GM19455 (cell line): ENCODE data around the gene SPATC1L.

Source experiments
- ATAC-seq: cut with Tn5 transposase; IDR thresholded peaks from one replicate; pipeline ENCODE4 v1.9.1; 2021; ENCODE audit not compliant: unreplicated experiment

The SPATC1L gene

DNA sequence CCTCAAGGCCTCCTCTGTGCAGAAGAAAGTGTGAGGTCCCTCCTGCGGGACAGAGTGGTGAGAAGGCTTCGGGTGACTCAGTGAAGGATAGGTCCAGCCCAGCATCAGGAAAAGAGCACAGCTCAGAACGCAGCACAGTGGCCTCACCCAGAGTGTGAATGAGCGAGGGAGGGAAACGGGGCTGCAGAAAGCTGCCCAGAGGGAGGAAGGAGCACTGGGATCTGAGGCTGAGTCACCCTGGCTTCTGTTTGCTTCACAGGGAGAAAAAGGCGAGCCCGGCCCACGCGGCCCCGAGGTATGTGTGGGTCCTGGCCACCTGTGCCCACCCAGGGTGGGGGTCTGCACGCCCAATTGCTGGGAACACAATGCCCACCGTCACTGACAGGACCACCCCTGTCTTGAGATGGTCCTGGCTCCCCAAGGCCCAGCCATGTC lies 62.0 kb downstream of the SPATC1L start:
- ATAC-seq, result no peak

DNA sequence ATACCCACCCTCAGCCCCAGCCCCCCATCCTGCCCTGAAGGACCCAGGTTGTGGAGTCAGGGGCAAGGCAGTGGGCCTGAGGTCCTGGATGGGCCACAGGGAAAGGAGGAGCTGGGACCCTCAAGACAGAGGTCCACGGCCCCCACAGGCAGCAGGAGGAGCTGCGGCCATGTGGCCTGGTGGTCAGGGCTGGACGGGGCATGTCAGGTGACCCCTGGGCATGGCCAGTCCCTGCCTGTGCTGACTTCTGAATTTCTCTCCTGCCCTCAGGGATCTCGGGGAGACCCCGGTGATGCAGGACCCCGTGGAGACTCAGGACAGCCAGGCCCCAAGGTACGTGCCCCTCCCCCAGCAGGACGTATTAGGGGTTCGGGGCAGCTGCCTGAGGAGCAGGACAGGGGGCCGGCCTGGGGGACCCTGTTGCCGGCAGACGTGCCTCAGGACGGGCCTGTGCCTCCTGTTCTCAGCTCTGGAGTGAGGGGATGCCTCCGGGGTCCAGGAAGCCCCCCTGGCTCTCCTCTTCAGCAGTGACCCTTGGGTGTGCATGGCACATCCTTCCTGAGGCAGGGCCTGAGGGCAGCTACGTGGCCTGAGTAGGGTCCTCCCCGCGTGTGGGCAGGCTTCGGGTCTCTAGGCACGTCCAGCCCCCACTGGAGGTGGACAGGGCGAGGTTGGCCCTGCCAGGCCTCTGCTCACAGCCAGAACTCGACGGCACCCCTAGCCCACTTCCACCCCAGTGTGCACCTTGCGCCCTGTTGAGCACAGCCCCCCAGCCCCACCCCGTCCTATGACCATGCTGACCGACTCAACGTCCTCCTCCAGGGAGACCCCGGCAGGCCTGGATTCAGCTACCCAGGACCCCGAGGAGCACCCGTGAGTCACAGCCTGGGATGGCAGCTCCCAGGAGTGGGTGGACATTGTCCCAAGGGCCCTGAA lies 62.7 kb downstream of the SPATC1L start:
- no peak for ATAC-seq

DNA sequence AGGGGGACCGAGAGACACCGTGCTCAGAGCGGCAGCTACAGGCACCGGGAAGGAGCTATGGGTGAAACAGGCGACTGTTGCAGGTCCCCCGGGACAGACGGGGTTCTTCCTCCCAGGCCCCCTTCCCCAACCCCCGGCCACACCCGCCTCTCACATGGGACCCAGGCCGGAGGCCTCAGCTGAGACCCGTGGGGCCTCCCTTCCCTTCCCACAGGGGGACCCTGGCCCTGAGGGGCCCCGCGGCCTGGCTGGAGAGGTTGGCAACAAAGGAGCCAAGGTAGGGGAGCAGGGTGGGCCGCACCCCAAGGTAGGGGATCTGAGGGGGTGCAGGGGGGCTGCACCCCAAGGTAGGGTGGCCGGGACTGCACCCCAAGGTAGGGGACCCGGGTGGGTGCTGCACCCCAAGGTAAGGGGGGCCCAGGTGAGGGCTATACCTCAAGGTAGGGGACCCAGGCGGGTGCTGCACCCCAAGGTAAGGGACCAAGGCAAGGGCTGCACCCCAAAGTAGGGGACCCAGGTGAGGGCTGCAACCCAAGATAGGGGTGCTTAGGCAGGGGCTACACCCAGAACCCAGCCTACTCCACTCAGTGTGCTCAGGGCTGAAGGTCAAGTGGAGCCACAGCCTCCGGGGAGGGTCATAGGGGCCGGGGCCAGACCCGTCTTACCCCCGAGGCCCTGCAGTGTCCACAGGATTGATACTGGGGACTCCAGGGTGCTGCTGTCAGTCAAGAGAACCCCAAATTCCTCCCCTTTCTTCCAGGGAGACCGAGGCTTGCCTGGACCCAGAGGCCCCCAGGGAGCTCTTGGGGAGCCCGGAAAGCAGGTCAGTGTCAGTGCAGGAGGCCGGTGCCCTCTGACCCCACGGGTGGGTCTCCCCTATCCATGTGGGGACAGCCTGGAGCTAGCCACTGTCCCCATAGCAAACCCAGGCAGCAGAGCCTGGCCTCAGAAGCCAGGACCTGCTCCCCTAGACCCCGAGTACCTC lies 63.7 kb downstream of the SPATC1L start:
- no peak for ATAC-seq

DNA sequence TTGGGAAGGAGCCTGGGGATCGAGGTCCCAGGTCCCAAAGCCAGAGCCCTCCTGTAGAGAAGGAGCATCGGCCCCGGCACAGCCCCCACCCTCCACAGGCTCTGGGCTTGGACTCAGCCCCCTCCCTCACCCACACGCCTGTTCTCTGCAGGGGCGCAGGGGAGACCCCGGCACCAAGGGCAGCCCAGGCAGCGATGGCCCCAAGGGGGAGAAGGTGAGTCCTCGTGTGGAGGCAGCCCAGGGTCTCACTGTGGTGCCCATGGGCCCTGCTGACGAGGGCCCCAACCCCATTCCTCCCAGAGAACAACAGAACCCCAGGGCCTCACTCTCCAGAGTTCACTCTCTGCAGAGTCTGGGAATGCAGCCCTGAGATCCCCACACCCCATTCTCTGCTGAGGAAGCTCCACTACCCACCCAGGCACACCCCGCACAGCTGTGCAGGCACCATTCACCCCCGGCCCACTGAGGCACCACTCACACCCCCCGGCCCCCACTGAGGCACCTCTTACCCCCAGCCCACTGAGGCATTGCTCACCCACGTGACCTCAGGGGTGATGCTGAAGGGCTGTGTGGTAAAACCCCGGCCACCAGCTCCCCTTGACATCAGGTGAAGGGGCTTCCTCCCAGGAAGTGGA lies 64.5 kb downstream of the SPATC1L start:
- ATAC-seq, result no peak

DNA sequence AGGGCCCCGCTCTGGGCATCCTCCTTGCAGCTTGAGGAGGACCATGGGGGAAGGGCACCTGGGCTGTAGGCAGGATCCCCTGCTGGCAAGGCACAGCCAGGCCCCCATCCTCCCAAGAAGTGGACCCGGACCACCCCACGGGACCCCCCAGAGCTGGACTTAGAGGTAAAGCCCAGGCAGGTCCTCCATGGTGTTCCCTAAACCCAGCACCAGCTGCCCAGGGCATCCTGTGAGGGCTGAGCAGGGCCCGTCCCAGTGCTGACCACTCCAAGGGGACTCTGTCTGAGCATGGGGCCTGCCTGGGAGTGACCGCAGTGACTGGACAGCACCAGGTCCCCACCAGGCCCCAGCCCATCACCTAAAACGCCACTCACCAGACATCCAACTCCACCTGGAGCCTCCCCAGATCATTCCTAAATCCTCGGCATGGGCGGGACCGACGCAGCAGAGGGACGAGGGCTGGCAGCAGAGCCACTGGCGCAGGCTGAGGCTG lies 65.1 kb downstream of the SPATC1L start:
- ATAC-seq, result no peak

DNA sequence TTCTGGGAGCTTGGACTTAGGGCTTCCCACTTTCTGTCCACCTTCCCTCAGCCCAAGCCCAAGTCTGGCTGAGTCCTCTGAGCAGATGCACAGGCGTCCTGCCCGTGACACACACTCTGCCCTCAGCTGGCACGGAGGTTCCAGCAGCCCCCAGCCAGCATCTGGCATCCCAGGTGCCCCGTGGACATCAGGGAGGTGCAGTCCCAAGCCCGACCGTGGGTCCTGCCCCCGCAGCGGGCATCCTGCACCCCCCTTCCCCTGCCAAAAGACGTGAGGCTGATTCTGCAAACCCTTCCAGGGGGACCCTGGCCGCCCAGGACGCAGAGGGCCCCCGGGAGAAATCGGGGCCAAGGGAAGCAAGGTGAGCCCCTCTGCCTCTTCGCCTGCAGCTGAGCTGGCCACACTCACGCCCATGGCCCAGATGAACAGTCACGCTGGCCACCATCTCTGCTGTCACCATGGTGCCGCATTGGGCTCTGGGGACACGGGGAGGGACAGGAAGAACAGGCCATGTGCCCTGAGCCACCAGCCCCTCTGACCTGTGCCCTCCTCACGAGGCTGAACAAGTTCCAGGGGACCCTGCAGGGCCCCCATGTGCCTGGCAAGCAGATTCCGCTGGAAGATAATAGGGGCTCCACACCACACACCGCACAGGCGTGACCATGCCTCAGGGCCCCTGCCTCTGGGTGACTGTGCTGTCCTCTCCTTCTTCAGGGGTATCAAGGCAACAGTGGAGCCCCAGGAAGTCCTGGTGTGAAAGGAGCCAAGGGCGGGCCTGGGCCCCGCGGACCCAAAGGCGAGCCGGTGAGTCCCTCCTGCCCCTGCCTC lies 65.7 kb downstream of the SPATC1L start:
- ATAC-seq, result no peak

DNA sequence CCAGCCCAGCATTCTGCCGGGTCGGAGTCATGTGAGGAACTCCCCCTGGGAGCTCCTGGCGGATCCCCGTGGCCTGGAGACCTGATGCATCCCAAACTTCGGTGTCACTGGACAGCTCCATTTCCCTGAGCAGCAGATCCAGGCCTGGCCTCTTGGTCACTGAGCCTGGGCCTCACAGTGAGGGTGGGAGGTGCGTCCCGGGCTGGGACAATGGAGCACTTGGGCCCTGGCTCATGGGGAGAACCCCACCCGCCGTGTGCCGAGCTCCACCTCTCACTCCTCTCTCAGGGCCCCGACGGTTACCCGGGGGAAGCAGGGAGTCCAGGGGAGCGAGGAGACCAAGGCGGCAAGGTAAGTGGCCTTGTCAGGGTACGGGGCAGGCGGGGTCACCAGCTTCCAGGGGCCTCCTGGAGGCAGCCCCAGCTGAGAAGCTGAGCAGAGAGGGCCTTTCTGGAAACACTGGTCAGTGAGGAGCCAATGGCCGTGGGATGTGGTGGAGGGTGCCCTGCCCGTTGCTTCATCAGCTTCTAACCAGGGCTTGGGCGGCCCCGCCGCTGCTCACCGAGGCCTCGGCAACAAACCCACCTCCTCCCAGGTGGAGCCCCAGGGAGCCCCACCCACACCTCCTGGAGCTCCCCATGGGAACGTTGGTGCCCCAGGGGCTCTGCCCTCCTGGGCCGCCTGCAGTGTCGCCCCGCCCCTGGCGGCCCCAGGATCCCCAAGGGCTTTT lies 66.5 kb downstream of the SPATC1L start:
- no peak for ATAC-seq

DNA sequence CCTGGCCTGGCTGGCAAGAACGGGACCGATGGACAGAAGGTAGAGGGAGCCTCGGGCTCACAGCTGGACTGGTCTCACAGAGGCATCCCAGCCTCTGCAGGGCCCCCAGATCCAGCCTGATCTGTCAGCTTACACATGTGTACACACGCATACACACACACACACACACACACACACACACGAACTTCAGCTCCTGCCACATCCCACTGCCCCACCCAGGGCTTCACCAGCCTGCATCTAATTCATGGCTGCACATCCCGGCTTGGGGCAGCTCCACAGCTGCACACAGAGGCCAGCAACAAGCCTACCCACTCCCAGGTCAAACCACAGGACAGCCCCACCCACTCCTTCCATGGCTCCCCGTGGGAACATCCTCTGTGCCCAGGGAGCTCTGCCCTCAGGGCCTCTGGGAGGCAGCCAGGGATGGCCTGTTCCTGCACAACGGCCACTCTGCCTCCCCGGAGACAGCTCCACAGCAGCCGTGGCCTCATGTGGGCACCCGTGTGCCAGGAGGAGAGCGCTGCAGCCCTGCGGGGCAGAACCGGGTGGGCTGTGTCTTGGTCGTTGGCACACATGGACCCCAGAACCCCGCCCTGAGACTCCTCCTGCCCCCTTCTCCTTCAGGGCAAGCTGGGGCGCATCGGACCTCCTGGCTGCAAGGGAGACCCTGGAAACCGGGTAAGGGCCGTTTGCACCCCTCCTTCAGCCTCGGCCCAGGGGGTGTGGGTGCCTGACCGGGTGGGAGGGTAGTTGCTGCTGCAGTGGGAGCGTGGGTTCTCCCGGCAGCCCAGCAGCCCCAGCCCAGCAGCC lies 67.3 kb downstream of the SPATC1L start:
- ATAC-seq, result no peak

DNA sequence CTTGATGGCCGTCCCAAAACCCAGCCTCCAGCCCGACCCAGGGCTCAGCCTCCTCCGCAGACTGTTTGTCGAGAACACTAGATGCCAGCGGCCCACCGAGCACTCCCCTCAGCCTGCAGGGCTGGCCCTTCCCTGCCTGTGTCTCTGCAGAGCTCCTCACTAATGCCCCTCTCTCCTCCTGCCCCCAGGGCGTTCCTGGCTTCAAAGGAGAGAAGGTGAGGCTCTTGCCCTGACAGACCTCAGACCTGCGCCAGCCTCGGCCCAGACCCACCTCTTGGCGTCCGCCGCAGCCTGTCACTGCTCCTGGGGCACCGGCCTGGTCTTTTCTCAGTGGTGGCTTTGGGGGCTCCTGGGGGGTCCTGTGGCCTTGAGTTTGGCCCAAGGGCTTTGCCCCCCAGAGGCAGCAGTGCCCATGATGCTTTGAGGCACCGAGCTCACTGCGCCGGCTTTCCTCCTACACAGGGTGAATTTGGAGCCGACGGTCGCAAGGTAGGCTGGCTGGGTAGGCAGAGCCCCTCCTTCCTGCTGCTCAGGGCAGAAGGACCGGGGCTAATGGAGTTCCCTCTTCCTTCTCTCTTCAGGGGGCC lies 68.0 kb downstream of the SPATC1L start:
- no peak for ATAC-seq

DNA sequence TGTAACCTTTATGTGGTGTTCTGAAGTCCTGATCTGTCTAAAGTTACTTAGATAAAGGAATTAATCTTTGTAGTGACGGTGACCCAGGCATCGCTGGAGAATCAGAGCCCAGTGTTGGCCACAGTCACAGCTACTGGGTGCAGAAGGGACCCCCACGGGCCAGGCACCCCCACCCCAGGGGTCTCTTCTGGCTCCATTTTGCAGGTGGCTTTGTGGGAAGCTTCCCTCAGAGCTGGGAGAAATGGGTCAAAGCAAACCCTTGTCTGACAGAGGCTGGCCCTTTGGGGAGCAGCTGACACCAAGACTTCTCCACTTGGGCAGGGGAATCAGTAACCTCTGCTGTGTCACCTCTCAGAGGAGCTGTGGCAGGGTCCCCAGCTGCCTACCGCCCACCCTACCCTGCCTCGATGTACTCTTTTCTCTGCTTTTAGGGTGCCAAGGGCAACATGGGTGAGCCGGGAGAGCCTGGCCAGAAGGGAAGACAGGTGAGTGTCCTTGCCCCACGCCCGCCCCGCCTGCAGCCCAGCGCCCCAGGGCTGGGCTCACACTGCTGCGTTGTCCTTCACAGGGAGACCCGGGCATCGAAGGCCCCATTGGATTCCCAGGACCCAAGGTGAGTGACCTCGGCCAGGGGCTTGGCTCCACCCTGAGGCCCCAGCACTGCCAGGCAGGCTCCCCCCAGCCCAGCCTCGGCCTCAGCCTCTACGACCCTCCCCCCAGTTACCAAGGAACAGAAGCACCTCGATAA lies 68.6 kb downstream of the SPATC1L start:
- ATAC-seq, result no peak

DNA sequence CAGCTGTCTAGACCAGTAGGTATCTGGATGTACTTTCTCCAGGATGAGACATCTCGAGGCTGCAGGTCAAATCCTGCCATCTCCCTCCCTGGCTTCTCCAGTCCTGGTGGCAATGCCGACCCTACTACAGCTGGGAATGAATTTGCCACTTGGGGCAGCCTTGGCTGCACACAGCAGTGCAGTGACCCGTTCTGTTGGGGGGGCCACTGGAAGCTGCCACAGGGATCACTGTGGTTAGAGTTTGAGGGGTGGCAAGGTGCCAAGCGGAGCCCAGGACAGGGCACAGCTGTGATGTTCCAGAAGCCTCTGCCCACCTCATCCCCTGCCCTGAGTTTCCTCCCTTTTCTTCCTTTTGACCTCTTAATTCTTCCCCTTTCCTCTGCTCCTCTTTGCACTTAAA lies 69.3 kb downstream of the SPATC1L start:
- no peak for ATAC-seq

DNA sequence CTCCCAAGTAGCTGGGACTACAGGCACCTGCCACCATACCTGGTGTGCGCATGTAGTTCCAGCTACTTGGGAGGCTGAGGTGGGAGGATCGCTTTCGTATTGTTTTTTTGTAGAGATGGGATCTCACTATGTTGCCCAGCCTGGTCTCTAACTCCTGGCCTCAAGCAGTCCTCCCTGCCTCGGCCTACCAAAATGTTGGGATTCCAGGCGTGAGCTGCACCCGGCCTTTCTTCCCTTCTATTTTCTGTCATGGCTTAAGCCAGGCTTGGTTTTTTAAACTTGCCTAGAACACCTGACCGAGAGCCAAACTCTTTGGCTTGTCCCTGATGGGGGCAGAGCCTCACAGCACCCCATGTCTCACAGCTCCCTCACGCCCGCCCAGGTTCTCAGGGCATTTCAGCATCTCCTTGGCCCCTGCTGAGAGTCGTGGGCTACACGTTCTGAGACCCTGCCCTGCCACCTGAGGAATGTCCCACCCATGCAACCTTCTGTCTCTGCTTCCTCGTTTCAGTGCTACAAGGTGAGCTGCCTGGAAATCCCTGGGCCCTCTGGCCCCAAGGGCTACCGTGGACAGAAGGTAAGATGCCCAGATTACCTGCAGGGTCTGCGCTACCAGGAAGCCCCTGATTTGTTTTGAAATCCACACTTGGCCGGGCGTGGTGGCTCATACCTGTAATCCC lies 70.6 kb downstream of the SPATC1L start:
- no peak for ATAC-seq

DNA sequence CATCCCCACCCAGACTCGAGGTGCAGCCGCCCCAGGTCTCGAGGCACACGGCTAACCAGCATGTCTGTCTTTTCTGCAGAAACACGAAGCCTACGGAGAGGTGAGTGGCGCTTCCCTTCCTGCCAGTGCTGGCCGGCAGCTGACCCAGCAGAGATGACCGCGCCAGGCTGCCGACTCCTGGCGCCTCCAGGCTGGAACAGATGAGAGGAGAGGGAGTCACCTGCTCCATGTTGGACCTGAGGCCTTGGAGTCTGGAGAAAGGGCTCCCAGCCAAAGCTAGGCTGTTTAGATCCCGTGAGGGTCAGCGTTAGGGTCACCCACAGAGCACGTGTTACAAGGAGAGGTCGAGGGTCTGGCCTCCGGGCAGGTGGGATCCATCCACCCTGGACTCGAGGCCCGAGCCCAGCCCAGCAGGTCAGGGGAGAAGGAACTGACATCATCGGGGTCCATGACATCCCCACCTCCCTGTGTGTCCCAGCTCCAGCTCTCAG lies 71.5 kb downstream of the SPATC1L start:
- no peak for ATAC-seq

DNA sequence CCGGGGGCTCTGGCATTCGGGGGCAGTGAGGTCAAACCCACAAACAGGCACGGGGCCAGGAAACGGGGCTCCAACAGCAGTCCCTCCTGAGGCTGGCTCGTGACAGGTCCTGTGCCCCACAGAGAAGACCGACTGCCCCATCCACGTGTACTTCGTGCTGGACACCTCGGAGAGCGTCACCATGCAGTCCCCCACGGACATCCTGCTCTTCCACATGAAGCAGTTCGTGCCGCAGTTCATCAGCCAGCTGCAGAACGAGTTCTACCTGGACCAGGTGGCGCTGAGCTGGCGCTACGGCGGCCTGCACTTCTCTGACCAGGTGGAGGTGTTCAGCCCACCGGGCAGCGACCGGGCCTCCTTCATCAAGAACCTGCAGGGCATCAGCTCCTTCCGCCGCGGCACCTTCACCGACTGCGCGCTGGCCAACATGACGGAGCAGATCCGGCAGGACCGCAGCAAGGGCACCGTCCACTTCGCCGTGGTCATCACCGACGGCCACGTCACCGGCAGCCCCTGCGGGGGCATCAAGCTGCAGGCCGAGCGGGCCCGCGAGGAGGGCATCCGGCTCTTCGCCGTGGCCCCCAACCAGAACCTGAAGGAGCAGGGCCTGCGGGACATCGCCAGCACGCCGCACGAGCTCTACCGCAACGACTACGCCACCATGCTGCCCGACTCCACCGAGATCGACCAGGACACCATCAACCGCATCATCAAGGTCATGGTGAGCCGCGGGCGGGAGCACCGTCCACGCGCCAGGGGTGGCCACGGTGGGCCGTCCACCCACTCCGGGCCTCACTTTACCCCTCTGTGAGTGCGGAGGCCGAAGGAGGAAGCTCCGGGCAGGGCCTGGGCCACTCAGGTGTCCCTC lies 72.2 kb downstream of the SPATC1L start:
- ATAC-seq, result no peak

DNA sequence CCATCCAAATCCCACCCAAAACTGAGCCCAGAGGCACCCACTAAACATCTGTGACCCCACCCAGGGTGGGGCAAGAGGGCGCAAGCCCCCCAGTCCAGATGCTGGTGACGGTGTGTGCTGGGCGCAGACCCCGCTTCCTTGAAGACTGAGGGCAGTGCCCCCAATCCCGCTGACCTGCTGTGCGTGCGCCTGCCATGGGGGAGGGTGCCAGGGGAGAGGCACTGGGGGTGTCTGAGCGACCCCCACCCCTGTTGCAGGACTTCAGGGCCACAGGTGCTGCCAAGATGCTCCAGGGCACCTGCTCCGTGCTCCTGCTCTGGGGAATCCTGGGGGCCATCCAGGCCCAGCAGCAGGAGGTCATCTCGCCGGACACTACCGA lies 73.1 kb downstream of the SPATC1L start:
- no peak for ATAC-seq
